Mucosa of stomach (tissue), 1 donor: ENCODE data around the gene WSCD2.

Experiments used
- H3K27me3 ChIP-seq: one replicate; pipeline ENCODE4 v1.7.0; 2013; ENCODE audit warnings: mild to moderate bottlenecking, low read length; ENCODE audit not compliant: control insufficient read depth, insufficient read depth
- H3K36me3 ChIP-seq: one replicate; pipeline ENCODE4 v1.7.0; 2013; ENCODE audit warnings: low read length; ENCODE audit not compliant: control insufficient read depth, insufficient read depth
- H3K4me1 ChIP-seq: one replicate; pipeline ENCODE4 v1.7.0; 2013; ENCODE audit warnings: mild to moderate bottlenecking, low read length; ENCODE audit not compliant: control insufficient read depth, insufficient read depth
- H3K4me3 ChIP-seq: one replicate; pipeline ENCODE4 v1.7.0; 2013; ENCODE audit warnings: low read length
- H3K9ac ChIP-seq: one replicate; pipeline ENCODE4 v1.7.0; 2013; ENCODE audit warnings: mild to moderate bottlenecking, low read length, moderate library complexity
- H3K9me3 ChIP-seq: one replicate; pipeline ENCODE4 v1.7.0; 2013; ENCODE audit warnings: mild to moderate bottlenecking, low read length, moderate library complexity; ENCODE audit not compliant: control insufficient read depth
- donor health status: Pancreatic carcinoma.

Gene WSCD2

DNA sequence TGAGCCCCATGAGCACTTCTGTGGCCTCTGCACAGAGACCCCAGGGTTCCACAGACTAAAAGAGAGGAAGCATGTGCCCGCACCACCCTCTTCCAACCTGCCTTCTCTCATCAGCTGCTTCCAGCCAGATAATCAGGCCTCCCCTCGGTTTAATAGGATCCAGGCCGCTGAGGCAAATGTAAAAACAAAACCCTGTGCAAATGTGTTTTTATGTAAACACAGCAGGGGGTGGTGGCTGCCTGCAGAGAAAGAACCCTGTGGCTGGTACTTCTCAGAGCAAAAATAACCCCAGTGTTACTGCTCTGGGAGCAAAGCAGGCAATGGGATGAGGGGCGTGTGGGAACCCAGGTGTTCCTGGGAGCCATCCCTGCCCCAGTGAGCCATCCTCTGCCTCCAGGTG is 46.2 kb downstream of the WSCD2 start:
- no peak overlapping the region for H3K9ac ChIP-seq
- no peaks in the 10 kb centered on the region for H3K9me3 ChIP-seq
- H3K36me3 ChIP-seq: no peaks in the 10 kb centered on the region
- no peaks in the 10 kb centered on the region for H3K4me1 ChIP-seq
- peaks cover 4% of the 10 kb centered on the region for H3K27me3 ChIP-seq
- H3K4me3 ChIP-seq: no peak overlapping the region

DNA sequence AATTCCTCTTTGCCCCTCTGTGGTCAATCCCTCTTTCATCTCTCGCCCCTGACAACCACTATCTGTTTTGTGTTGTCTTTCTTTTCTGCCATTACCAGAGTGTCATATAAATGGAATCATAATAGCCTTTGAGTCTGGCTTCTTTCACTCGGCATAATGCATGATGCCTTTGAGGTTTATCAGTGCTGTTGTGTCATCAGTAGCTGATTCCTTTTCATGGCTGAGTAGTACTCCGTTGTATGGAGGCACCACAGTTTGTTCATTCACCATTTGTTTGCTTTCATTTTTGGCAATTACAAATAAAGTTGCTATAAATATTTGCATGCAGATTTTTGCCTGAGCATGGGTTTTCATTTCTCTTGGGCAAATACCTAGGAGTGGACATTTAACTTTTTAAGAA is 47.2 kb downstream of the WSCD2 start:
- H3K36me3 ChIP-seq: no peaks in the 10 kb centered on the region
- H3K4me3 ChIP-seq: no peak overlapping the region
- no peaks in the 10 kb centered on the region for H3K9me3 ChIP-seq
- H3K4me1 ChIP-seq: no peaks in the 10 kb centered on the region
- no peak overlapping the region for H3K9ac ChIP-seq
- H3K27me3 ChIP-seq: no peaks in the 10 kb centered on the region

DNA sequence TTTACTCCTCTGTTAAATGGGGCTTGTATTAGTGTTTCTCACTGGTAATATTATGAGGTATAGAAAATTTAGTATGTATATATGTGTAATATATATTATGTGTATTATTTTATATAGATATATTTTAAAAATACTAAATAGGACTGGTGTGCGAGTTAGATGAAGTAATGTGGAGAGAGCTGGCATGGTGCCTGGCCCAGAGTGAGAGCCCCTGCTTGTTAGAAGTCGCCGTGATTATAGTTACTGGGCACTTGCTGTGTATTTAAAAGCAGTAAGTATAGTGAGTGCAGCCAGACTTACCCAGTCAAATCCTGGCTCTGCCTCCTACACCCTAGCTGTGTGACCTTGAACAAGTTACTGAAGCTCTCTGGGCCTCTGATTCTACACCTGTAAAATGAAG is 48.0 kb downstream of the WSCD2 start:
- H3K4me3 ChIP-seq: no peak overlapping the region
- H3K4me1 ChIP-seq: no peaks in the 10 kb centered on the region
- H3K9me3 ChIP-seq: no peaks in the 10 kb centered on the region
- H3K9ac ChIP-seq: no peak overlapping the region
- H3K27me3 ChIP-seq: no peaks in the 10 kb centered on the region
- H3K36me3 ChIP-seq: no peaks in the 10 kb centered on the region

DNA sequence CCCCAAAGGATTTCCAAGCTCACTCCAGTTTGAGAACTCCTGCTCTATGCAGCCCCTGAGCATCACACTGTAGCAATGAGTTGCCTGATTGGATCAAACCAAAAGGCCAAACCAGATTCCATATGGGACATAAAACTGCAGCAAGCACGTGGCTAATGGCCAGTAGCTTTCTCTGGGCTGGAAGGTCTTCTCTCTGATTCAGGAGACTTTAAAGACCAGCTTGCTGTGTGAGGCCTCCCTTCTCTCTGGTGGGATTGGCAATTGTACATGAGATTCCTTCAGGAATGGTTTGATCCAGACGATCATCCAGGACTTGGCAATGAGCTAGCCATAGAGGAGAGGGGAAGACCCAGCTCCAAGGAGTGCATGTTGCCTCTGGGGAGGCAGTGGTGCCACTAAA is 50.2 kb downstream of the WSCD2 start:
- Histone ChIP-seq H3K4me3 (no peak overlapping the region), H3K9me3 (no peaks in the 10 kb centered on the region), H3K36me3 (no peaks in the 10 kb centered on the region), H3K27me3 (no peaks in the 10 kb centered on the region), H3K4me1 (no peaks in the 10 kb centered on the region), H3K9ac (no peak overlapping the region)

DNA sequence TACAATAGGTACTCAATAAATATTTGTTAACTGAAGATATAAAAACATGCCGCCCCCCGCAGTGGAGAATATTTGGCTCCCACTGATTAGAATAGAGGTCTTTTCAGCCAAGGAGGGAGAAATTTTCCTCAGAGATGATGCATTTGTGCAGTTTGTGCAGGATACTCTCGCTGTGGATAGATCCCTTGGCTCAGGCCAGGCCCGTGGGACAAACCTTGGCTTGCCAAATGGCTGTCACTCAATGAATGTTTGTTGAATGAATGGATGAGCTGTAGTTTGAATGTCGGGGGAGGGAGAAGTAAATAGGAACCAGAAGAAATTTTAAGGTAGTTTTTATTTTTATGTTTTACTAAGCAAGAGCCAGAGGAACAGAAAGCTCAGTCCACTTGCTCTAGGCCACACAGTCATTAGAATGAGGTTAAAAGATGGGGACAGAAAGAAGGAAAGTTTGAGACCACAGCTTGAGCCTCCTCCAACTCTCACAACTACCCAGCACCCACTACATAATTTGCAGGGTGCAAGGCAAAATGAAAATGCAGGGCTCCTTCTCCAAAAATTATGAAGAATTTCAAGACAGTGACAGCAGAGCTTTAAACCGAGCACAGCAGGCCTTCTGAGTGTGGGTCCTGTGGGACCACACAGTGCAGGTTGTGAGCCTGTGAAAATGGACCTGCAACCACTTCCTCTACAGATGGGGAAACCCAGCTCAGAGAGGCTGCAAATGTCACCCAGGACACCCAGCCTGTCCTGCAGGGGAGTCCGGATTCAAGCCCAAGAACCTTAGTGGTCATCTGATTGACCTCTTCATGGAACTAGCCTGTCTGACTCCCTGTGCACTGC is 51.4 kb downstream of the WSCD2 start:
- Histone ChIP-seq H3K4me3 (no peak overlapping the region), H3K4me1 (peaks cover 7% of the 10 kb centered on the region), H3K27me3 (no peaks in the 10 kb centered on the region), H3K9ac (no peak overlapping the region), H3K36me3 (no peaks in the 10 kb centered on the region), H3K9me3 (no peaks in the 10 kb centered on the region)

DNA sequence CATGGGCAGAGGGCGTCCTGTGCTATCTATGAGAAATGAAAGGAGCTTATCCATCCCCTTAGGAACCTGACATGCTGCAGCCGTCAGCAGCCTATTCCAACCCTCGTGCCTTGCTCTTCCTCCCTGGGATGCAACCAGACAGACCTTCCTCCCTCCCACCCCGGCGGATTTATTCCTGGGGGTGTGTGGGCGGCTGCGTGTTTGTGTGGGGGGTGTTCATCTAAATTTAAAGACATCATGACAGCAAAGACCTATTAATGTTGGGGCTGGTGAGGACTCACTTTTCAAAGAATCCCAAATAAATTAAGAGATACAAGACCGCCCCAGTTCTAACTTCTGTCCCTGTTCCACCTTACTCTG is 52.0 kb downstream of the WSCD2 start:
- peaks cover 7% of the 10 kb centered on the region for H3K4me1 ChIP-seq
- H3K9me3 ChIP-seq: no peaks in the 10 kb centered on the region
- H3K4me3 ChIP-seq: no peak overlapping the region
- no peak overlapping the region for H3K9ac ChIP-seq
- no peaks in the 10 kb centered on the region for H3K36me3 ChIP-seq
- H3K27me3 ChIP-seq: no peaks in the 10 kb centered on the region

DNA sequence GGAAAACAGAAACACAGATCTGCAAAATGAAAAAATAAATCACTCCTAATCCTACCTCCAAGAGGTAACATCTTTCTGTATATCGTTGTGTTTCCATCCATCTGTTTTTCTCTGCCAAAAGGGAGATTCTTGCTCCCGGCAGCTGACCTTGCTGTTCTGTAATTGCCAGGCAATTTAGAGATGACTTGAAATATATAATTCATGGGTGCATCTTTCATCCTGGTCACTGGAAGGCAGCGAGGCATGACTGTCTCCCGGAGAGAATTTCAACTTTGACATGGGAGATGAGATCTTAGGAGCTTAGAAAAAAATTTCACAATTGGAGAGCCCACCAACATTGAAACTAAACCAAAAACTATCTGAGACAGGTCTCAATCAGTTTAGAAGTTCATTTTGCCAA is 53.0 kb downstream of the WSCD2 start:
- Histone ChIP-seq H3K9ac (no peak overlapping the region), H3K27me3 (no peaks in the 10 kb centered on the region), H3K4me1 (peaks cover 7% of the 10 kb centered on the region), H3K36me3 (no peaks in the 10 kb centered on the region), H3K4me3 (no peak overlapping the region), H3K9me3 (no peaks in the 10 kb centered on the region)

DNA sequence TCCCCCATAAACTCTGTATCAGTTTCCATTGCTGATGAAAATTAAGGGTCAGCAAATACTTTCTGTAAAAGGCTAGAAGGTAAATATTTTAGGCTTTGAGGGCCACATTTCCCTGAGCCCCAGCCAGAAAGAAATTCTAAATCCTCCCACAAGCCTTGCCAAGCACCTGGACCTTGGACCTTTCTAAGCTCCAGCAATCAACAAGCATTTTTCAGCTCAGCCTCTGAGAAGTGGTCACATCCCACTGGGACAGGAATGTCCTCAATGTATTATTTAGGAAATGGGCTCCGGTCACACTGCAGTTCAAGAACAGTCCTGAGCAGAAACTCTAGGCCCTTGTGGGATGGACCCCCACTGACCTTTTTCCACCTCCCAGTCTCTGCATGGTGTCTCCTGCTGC is 55.9 kb downstream of the WSCD2 start:
- Histone ChIP-seq H3K9ac (no peak overlapping the region), H3K4me3 (no peak overlapping the region), H3K27me3 (no peaks in the 10 kb centered on the region), H3K9me3 (no peaks in the 10 kb centered on the region), H3K4me1 (peaks cover 7% of the 10 kb centered on the region), H3K36me3 (no peaks in the 10 kb centered on the region)

DNA sequence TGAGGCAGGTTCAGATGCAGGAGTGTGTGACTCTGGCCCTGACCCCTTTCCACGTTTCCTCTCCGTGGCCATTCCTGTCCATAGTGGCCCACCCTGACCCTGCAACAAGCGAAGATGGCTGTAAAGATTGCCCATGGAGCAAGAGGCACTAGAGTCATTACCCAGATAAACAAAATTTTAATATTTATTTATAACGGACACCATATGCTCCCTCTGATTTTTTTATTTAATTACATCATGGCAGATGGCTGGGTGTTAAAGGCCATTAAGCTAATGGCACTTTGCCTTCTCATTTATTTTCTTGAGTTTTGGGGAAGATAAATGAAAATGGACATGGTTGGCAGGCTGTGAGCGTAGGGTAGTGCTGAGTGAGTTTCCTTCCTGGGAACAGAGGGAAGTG is 58.7 kb downstream of the WSCD2 start:
- Histone ChIP-seq H3K4me3 (no peak overlapping the region), H3K4me1 (peaks cover 7% of the 10 kb centered on the region), H3K36me3 (no peaks in the 10 kb centered on the region), H3K27me3 (no peaks in the 10 kb centered on the region), H3K9me3 (no peaks in the 10 kb centered on the region), H3K9ac (no peak overlapping the region)

DNA sequence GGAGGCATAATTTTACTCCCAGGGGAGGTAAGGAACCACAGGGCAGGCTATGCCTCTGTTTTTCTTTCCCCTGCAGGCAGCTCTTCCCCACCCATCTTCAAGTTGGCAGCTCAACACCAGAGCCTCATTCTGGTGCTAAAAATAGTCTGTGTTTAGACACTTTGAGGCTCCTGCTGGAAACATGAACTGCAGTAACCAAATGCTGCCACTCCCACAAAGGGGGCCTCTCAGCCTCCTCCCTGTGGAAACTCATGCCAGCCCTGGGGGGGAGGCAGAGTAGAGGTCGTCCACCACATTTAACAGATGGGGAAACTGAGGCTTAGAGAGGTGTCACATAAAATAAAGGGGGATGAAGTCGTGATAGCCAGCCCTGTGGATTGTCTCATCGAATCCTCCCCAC is 61.4 kb downstream of the WSCD2 start:
- Histone ChIP-seq H3K9me3 (no peaks in the 10 kb centered on the region), H3K36me3 (no peaks in the 10 kb centered on the region), H3K4me3 (no peak overlapping the region), H3K27me3 (no peaks in the 10 kb centered on the region), H3K4me1 (no peaks in the 10 kb centered on the region), H3K9ac (no peak overlapping the region)

DNA sequence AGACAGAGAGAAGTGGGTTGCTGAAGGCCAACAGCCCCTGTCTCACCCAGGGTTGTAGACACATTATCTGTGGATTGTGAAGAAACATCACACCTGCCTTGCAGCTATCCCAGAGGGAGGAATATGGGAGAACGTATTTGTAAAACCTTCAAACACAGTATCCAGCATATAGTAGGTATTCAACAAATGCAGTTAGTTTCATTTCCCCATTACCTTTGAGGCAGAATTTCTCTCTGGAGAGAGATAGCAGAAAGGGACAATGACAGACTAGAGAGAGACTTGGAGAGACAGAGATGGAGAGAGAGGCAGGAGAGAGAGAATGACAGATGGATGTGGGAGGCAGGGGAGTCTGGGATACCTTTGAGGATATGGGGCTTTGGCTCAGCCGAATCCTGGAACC is 62.0 kb downstream of the WSCD2 start:
- Histone ChIP-seq H3K4me1 (no peaks in the 10 kb centered on the region), H3K27me3 (no peaks in the 10 kb centered on the region), H3K9ac (no peak overlapping the region), H3K4me3 (no peak overlapping the region), H3K36me3 (no peaks in the 10 kb centered on the region), H3K9me3 (no peaks in the 10 kb centered on the region)

DNA sequence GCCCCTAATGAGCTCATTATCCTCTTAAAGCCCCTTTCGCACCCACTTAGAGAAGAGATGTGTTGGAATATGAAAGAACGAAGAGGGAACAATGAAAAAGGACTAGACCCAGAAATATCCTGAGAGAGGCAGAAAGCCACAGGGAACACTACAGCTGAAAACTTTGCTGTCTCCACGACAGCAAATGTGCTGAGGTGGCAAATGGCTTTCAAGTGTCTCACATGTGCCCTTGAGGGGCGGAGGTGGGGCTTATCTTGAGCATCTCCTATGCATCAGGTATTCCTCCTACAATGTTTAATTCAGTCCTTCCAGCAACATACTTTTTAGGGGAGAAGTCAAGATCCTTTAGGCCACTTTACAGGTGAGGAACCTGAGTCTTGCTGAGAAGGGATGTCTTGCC is 62.9 kb downstream of the WSCD2 start:
- no peak overlapping the region for H3K9ac ChIP-seq
- H3K36me3 ChIP-seq: no peaks in the 10 kb centered on the region
- no peaks in the 10 kb centered on the region for H3K9me3 ChIP-seq
- H3K4me3 ChIP-seq: no peak overlapping the region
- H3K27me3 ChIP-seq: no peaks in the 10 kb centered on the region
- H3K4me1 ChIP-seq: no peaks in the 10 kb centered on the region

DNA sequence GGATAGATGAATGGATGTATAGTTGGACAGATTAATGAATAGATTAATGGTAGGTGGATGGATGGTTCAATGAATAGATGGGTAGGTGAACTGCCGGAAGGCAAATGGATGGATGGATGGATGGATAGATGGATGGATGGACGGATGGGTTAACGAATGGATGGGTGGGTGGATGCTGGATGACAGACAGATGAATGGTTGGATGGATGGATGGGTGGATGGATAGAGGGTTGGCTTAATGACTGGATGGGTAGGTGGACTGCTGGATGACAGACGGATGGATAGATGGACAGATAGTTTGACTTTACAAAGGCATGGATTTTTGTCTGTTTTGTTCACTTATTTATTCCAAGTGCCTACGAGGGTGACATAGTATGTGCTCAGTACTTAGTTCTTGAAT is 64.4 kb downstream of the WSCD2 start:
- Histone ChIP-seq H3K4me1 (no peaks in the 10 kb centered on the region), H3K9ac (no peak overlapping the region), H3K9me3 (no peaks in the 10 kb centered on the region), H3K27me3 (no peaks in the 10 kb centered on the region), H3K36me3 (no peaks in the 10 kb centered on the region), H3K4me3 (no peak overlapping the region)
